DMS 273 (cell line): ENCODE results near the gene MED12L.
A peak's percentile ranks its signal among the peaks of the same experiment; 100 is the strongest.

ENCODE experiments used
- DNase-seq: peaks from one replicate; lab custom pipeline; 2025; ENCODE audit not compliant: unreplicated experiment; lab: John Stamatoyannopoulos, UW

The MED12L gene

DNA sequence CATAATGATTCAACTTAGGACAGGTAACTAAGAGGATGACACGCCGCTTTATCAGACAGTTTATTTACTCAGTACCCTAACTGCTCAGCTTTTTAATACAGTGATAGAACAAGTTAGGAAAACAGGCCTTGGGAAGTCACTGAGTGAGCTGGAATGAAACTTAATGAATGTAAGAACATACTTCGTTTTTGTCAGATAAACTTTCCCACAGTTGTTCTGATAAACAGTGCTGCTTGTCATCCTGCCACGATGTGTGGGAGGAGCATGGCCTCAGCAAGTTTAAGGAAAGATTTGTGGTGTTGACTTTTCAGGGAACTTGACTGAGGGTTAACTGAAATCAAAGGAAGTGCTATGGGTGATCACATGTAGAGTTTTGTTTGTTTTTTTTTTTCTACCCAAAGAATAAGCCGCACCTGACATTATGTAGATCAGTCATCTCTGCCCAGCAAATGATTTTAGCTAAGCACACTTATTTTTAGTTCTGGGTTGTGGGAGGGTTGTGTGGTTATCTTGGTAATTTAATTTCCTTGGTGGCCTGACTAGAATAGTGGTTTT is 198.5 kb downstream of the MED12L start:
- DNase-seq = no peak

DNA sequence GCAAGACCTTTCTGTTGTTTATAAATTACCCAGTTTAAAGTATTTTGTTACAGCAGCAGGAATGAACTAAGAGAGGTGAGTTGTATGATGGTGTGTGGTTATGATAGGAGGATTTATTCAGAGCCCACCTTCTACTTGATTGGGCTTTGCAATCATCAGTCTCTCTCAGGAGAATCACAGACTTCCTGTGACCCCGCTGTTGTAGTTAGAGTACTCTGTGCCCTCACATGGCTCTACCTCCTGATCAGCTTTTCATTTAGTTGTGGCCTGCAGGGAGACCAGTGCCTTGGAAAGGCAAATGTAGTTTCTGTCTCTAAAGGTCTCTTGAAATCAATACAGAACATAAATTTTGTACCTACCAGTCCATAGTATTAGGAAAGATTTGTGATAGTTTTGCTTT is 200.5 kb downstream of the MED12L start:
- DNase-seq = no peak

DNA sequence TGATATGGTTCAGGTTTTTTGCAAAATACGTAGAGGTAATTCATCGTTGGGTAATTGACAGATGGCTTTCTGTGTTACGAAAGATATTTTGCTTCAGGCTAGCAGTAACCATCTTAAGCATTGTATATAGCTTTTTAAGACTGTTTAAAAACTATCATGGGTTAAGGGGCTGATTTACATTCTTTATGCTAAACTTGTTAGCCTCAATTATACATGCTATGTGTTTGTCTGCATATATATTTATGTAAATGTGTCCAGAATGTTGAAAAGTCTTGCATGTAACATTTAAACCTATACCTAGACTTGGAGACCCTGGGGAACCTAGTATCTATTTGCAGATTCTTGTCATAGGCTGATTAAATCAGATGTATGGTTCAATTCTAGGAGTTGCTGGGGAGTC is 204.0 kb downstream of the MED12L start:
- DNase-seq = no peak

DNA sequence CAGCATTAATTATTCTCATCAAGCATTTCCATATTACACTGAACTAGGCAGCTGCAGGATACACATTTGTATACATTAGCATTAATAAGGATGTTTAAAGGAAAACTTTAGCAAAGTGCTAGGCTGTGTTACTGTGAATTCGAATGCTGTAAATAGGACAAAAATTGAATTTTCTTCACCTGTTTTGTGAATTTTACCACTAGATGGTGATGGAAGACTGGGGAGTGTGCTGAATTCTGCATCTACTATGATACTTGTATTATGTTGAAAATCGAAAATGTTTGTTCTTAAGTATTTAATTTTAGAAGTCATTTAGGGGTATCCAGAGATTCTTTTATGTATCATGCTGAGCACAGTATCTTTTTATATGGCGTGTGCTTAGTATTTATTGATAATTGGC is 205.2 kb downstream of the MED12L start:
- DNase-seq = peak; percentile 27

DNA sequence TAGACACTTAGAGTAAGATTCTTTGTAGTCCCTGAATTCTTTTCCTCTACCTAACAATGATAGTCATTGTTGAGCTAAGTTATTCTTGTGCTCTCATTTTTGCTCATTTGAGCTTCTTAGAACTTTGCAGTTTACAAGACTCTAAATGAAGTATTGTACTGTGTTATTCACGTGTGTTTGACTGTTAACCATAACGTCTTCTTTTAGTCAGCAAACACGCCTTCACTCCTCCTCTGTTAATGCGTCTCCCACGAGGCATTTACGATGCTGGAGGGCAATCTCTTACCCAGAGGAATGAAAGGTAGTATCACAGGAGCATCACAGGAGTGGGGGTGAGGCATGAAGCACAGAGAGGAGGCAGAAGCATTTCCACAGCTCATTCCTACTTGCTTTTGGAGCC is 207.7 kb downstream of the MED12L start:
- DNase-seq = no peak

DNA sequence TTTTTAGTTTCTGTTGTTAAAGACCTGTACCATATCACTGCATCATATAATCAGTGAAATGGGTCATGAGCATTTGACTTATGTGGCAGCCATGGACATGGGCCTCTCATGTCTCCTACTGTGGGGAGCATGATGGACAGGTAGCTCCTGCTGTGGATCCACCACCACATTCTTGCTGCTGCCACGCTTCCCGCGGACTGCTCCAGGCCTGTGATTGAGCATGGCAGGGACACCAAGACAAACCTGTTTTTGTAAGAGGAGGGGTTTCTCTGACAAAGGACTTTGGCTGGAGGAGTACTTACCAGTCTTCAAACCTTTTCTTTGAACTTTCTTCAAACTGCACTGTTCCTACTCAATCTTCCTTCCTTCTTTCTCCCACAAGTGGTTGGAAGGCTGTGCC is 210.8 kb downstream of the MED12L start:
- no peak for DNase-seq

DNA sequence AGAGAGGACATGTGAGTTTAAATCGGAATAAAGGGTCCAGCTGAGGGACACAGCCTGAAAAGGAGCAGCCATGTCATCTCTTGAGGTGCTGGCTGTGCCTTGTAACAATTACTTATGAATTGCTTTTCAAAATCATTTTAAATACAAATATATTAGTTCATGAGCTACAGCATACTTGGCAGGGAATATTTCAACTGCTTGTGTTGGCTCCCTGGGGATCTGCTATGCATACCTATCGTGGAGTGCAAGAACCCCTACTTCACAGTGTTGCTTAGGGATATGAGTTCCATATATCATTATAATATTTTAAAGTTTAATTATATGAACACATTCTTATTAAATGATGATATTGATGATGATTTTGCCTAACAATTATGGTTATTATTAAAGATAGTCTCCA is 212.0 kb downstream of the MED12L start:
- DNase-seq = no peak

DNA sequence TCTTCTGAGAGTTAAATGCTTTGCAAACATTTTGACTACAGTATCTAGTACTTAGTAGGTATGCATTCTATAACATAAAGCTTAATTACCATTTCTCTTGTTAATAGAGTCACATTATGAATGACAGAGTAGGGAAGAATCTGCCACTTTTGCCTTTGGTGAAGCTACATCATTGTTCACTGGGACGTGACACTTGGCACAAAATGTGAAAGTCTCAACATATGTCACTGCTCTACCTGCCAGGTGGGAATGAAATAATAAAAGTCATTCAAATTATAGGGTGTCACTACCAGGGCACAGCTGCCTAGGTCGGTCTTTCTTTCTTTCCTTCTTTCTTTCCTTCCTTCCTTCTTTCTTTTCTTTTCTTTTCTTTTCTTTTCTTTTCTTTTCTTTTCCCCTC is 213.5 kb downstream of the MED12L start:
- DNase-seq = no peak

DNA sequence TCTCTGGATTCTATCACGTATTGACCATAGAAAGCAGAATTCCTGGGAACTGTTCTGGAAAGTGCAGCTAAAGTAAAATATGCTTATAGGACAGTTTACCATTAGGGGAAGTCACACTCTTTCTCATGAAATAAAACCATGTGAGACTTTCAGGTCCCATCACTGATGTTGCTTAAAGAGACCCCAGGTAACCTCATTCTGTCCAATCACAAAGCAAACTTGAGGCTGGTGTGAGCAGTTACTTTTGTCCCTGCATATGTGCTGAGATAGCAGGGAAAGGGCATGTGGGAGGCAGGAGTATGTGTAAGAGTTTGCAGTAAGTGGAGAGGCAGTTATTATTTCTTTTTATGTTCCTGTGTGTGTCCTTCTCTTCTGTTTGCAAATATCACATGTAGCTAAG is 215.1 kb downstream of the MED12L start:
- DNase-seq = no peak

DNA sequence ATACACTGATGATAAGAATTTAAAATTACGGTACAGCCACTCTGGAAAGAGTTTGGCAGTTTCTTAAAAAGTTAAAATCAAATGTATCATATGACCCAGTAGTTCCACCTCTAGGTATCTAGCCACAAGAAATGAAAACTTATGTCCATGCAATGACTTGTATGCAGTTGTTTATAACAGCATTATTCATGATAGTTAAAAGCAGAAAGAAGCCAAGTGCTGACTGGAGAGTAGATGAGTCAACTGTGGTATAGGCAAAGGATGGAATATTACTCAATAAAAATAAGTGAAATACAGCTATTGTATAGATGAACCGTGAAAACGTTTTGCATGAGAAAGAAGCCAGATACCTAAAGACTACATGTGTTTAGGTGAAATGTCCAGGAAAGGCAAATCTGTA is 216.3 kb downstream of the MED12L start:
- no peak for DNase-seq

DNA sequence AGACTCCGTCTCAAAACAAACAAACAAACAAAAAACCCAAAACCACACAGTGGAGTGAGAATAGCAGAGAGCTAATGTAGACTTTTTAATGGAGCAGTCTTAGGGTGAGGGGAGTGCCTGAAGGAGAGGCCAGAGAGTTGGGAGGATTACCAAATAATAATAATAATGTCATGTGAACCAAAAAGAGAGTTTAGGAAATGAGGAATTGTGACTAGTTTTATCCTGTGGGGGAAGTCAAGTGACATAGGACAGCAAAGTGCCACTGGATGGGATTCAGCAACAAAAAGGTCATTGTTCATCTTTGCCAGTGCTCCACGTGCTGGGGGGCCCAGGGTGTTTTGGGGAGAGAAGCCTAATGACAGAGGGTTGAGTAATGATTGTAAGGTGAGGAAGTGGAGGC is 218.3 kb downstream of the MED12L start:
- no peak for DNase-seq

DNA sequence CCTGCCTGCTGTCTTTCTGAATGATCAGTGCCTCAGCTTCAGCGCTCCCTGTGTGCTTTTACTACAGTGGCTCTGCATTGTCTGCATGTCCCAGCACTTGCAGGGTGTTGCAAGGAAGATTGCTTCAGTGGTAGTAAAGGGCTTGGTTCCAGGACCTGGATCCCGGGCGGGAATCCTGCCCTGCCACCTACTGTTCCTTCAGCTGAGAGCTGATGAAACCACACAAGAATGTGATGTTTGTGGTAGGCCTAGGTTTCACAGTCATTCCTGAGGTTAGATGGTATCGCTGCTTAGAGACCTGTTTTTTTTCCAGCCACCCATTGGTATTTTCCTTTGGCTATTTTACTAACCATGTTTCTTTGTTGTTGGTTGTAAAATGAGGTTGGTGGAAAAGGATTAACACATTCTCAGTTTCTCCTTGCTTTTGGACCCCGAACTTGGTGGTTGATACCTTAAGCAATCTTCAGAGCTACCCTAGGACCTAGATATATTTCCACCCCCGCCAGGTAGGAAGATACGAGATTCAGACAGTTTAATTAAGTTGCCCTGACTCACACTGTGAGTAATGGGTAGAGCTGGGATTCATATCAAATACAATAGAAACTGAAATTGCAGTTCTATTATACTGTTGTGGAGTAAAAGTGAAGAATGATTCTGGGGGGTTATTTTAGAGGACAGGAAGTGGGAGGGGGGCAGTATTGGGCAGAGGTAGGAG is 219.8 kb downstream of the MED12L start:
- peak; percentile 22 for DNase-seq

DNA sequence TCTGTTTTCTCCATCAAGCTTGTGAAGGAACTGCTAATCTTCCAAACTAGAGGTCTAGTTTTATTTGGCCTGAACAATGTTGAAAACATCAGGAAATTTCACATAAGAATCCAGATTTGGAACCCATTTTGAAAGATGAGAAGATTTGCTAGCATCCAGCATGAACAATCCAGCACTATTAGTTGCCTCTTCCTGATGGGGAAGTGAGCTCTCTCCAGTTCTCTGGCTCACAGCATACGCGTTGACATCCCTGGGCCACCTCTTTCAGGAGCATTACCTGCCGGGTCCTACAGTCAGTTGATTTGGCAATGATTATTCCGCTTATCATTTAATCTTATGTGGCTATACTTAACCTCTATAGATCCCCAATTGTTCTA is 220.3 kb downstream of the MED12L start:
- DNase-seq = no peak

DNA sequence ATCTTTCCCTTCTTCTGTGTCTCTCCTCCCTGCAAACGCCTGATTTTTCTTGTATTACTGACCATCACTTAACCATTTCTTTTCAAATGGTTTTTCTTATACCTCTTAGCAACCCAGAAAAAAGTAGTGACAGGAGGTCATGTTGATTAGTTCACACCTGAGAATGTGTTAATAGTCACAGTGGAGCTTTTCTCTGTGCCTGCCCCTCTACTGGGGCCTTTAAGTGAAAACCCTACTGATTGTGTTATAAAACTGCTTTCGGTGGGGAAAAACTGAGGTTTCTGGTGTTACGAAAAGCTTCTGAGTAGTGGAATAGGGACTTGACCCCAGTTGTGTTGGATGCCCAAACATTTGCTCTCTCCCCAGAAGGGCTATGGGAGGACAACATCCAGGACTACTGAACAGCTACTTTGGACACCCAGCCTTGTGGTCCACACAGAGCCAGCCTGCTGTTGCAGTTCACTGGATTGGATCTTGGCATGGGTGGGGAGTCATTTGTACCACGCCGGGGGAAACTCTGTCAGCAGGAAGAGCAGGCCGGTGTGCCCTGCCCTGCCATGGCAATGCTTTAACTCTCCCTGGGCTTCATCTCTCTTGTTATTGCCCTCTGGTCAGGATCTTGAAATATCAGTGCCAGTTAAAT is 220.8 kb downstream of the MED12L start:
- no peak for DNase-seq

DNA sequence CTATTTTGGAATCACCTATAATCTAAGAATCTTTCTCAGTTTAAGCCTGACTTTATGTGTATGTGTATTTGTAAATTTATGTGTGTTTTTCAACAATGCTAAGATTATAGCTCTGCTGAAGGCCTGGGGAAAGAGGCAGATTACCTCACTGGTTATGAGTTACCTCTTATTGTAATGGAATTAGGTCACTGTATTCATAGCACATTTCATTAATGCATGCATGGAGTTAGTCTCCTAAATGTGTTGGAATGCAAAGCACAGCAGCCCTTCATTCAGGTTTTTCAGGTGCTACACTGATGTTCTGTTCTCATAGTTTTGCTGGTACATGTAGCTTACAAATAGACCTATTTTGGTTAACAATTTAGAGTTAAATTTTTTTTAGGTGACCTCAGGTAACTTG is 221.7 kb downstream of the MED12L start:
- no peak for DNase-seq

DNA sequence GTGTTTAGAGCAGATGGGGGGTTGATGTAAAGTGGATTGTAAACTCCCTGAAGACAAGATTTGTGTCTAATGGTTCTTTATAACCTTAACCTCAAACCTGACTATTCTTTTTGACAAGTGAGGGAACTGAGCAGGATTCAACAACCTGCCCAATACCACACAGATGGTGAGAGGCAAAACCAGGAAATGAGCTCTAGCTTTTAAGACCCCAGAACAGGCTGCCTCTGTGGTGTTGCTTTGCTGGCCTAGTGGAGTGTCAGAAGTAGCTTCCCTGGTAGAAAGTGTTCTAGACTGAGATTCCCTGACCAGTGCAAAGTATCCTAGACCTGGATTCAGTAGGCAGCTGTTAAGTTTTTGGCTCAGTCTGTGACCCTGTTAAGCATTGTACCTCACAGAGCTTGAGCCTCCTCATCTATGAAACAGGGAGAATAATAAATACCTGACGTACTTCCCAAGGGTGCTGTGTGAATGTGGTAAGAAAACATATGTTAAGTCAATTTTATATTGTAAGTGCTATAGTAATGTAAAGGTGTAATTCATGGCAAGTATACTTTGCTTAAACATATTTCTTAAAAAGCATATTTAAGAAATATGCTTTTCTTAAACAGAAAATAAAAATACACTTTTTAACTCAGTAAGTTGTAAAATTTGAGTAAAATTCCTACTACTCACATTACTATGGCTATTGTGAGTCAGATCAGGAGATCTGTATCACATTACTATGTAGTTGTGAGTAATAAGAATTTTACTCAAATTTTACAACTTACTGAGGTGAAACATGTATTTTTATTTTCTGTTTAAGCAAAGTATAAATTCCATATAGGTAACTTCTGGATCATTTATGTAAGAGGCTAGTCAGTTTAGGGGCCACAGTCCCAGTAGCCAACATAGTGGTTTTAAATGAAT is 222.4 kb downstream of the MED12L start:
- no peak for DNase-seq

DNA sequence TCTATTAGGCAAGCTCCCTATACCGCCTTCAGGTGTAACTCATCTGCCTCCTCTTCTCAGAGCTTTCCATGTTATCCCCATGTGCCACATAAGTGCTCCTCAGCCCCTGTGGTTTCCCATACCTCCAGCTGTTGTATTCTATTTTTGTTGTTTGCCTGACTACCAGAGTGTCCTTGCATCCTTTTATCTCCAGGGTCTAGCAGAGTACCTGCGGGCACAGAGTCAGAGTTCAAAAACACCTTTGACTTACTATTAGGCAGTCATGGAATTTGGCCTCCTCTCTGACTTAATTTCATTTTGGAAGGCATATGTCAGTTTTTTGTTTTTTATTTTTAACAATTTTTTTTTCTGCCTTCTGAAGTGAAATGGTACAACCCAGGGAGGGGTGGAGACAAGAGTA is 224.1 kb downstream of the MED12L start:
- DNase-seq = no peak

DNA sequence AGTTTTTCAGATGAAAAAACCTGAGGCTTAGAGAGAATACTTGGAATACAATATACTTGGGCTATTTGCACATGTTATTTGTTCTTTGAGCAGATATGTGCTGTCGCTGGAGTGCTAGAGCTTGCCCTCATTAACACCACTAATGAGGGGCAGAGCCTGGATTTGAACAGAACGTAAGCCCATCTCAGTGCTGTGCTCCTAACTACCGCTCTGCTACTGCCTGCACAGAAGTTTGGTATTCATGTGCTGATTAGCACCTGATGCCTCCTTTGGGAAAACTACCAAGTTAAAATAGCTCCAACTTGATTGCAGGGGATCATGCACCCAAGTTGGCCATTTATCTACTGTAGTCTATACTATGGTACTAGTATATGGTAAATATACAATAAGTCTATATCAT is 227.5 kb downstream of the MED12L start:
- DNase-seq = no peak

DNA sequence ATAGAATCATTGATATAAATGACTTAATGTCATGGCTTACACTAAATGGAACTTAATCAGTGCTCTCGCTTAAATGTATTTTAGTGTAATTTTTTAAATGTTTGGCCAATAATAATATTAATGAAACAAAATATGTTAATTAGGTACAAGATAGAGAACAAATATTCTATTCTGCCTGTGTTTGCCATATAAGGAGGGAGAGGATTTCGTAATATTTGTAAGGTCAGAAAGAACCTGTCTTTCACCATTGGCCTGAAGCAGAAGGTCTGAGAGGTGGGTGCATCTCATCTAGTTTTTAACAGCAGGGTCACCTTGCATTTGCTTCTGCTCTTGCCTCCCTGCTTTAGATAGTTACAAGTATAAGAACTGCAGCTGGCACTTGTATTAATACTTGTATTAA is 228.7 kb downstream of the MED12L start:
- DNase-seq = no peak

DNA sequence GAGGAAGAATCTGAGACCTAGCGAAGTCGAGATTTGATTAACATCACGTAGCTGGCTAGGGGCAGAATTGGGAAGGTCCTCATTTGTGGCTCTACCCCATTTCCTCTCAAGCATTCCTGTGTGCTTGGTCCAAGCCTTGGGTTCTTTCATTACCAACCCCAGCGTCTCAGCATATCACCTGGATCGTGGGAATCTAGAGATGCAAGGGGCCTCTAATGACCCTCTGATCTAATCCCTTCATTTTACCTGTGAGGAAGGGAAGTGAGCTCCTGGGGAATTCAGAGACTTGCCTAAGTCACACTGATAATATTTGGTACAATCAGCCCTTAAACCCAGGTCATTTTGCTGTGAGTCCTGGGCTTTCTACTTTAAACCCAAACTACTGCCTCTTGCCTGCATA is 229.1 kb downstream of the MED12L start:
- DNase-seq = no peak

DNA sequence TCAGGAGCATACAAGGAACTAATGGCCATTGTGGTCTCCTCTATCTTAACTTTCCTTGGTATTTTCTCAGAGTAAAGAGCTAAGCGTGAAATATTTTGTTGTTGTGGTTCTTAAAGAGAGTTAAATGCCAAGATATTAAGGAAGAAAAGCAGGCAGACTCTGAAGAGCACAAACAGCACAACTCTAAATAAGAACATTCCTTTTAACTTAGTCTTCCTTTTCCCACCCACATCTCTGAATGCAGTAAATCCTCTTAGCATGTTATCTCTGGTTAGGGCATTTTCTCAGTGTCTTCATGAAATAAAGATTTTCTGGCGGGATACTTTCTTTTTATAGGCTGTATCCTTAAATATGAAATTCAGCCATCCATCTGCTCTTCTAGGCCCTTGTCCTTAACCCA is 229.7 kb downstream of the MED12L start:
- DNase-seq = no peak

DNA sequence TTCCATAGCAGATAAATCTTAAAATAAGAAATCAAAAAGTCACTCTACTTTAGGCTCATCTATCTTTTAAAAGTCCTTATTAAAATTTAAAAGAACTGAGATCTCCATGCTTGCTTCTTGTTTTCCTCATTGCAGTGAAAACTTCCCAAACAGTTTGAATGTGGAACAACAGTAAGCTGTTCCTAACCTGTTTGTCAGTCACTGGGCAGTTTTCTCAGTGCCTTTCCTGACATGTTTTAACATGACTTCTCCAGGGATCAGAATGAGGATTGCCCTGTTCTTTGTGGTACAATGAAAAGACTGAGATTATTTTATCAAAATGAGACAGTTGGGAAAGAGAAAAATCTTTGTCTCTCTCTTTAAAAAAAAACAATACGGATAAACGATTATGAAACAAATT is 230.4 kb downstream of the MED12L start:
- no peak for DNase-seq
